GM06990 (cell line): ENCODE data around the gene PSD.

Experiments used
- DNase-seq: peaks from one replicate; pipeline ENCODE4 v3.0.0-alpha.2; 2011; ENCODE audit not compliant: insufficient read length; ENCODE audit errors: extremely low read depth
- H3K27me3 ChIP-seq: replicated peaks from 2 replicates; pipeline ENCODE4 v1.6.0; 2011; ENCODE audit warnings: low read length; ENCODE audit not compliant: control insufficient read depth, insufficient read depth
- H3K36me3 ChIP-seq: 2 replicates; pipeline ENCODE4 v1.5.1; 2011; ENCODE audit warnings: low read length; ENCODE audit not compliant: control insufficient read depth, insufficient read depth
- H3K4me3 ChIP-seq: replicated peaks from 2 replicates; pipeline ENCODE4 v1.5.1; 2011; ENCODE audit warnings: low read depth, mild to moderate bottlenecking, control low read depth, low read length
- CTCF ChIP-seq: IDR thresholded peaks from 2 replicates; pipeline ENCODE4 v1.5.1; 2011; ENCODE audit warnings: low read length, control low read depth, mild to moderate bottlenecking, inconsistent platforms; ENCODE audit not compliant: insufficient read depth, poor library complexity, severe bottlenecking

Gene PSD

GRCh38 chr10:102420714-102421506, 2.3 kb upstream of the PSD start, which contains the start of gene FBXL15:
FBXL15 (plus strand) TSS chr10:102420836; CDS start chr10:102421130, 294 bp downstream.
- peak; percentile 96 for DNase-seq
- no peaks in the 10 kb centered on the region; the same call in 1 of the 2 replicates for H3K27me3 ChIP-seq
- no peak for TF ChIP-seq CTCF
- peak within 1 kb of the TSS; percentile 83 for H3K4me3 ChIP-seq
- H3K36me3 ChIP-seq, result peaks cover 7% of the 10 kb centered on the region

GRCh38 chr10:102420181-102420713, 1.7 kb upstream of the PSD start:
- peaks cover 5% of the 10 kb centered on the region for H3K36me3 ChIP-seq
- no peaks in the 10 kb centered on the region; the same call in 1 of the 2 replicates for H3K27me3 ChIP-seq
- no peak for DNase-seq
- no peak for TF ChIP-seq CTCF
- peak overlapping the region; percentile 83 for H3K4me3 ChIP-seq

GRCh38 chr10:102419269-102420180, 940 bp upstream of the PSD start:
- DNase-seq, result no peak
- no peak for TF ChIP-seq CTCF
- no peaks in the 10 kb centered on the region; the same call in 1 of the 2 replicates for H3K27me3 ChIP-seq
- peak overlapping the region; percentile 83 for H3K4me3 ChIP-seq
- H3K36me3 ChIP-seq, result peaks cover 4% of the 10 kb centered on the region

- no peaks in the 10 kb centered on the region for H3K36me3 ChIP-seq
- H3K27me3 ChIP-seq, result no peaks in the 10 kb centered on the region; the same call in 1 of the 2 replicates
- no peak for TF ChIP-seq CTCF
- no peak overlapping the region for H3K4me3 ChIP-seq
- DNase-seq, result no peak
Measured at GRCh38 chr10:102416695-102417094, 1.9 kb downstream of the PSD start.

GRCh38 chr10:102416283-102416682, 2.3 kb downstream of the PSD start:
- no peak for DNase-seq
- no peak overlapping the region for H3K4me3 ChIP-seq
- no peaks in the 10 kb centered on the region for H3K36me3 ChIP-seq
- no peak for TF ChIP-seq CTCF
- no peaks in the 10 kb centered on the region; the same call in 1 of the 2 replicates for H3K27me3 ChIP-seq
